ENCODE data around the gene EMX2. TPM values are rescaled to one million over a fixed set of nuclear protein-coding genes. Genes with fewer than 3 reads are reported as not detected.

The EMX2 gene
- total RNA-seq, 1 experiment from 2014 or later = not detected

GRCh38 chr10:117518246-117518645, 24.3 kb upstream of the EMX2 start:
- Histone ChIP-seq H3K36me3 (ENCODE audit: control insufficient read depth in 1 of 2, insufficient read depth in 2 of 2, low read length in 2 of 2) (no peaks in the 10 kb centered on the region), H3K27ac (ENCODE audit: low read depth, low read length) (no peak overlapping the region), H3K4me2 (ENCODE audit: low read length) (no peak overlapping the region), H4K20me1 (ENCODE audit: insufficient read depth) (no peaks in the 10 kb centered on the region), H3K9me3 (ENCODE audit: control insufficient read depth in 1 of 2, insufficient read depth in 1 of 2, low read depth in 1 of 2, low read length in 2 of 2) (no peaks in the 10 kb centered on the region), H3K9me2 (ENCODE audit: insufficient read depth) (no peaks in the 10 kb centered on the region), H3K9ac (ENCODE audit: low read length) (no peak overlapping the region), H3K27me3 (ENCODE audit: insufficient read depth, low read length) (peaks cover 40% of the 10 kb centered on the region), H2AFZ (ENCODE audit: low read depth, low read length, poor library complexity, severe bottlenecking) (no peak overlapping the region), H3K4me3 (replicated peaks in 1 of 2; ENCODE audit: low read depth in 1 of 2, low read length in 2 of 2) (no peak overlapping the region), H3K4me1 (ENCODE audit: control insufficient read depth in 1 of 2, insufficient read depth in 2 of 2, low read length in 2 of 2) (no peaks in the 10 kb centered on the region), H3K79me2 (ENCODE audit: insufficient read depth, low read length) (no peaks in the 10 kb centered on the region)
- no TSS peak for BruUV-seq (replicated peaks)
- intact Hi-C loops (cut with micrococcal nuclease) = no loop called here
- TF ChIP-seq SRF (IDR thresholded peaks at IDR 0.05; ENCODE audit: low read depth) = no peak
- TF ChIP-seq MAX (IDR thresholded peaks at IDR 0.05) = no peak
- no peak for TF ChIP-seq JUND (IDR thresholded peaks at IDR 0.05)
- no peak for TF ChIP-seq ZBTB33 (IDR thresholded peaks at IDR 0.05; ENCODE audit: extremely low read depth, insufficient replicate concordance, low read length)
- TF ChIP-seq ELF1 (IDR thresholded peaks at IDR 0.05; ENCODE audit: borderline replicate concordance, low read depth) = no peak
- no peak for TF ChIP-seq FOSL1 (IDR thresholded peaks at IDR 0.05; ENCODE audit: low read depth)
- no peak for TF ChIP-seq RAD21 (IDR thresholded peaks at IDR 0.05; ENCODE audit: low read depth)
- TF ChIP-seq EGR1 (IDR thresholded peaks at IDR 0.05; ENCODE audit: low read depth) = no peak
- TF ChIP-seq SIN3A (IDR thresholded peaks at IDR 0.05; ENCODE audit: low read depth) = no peak
- no peak for TF ChIP-seq EZH2phosphoT487 (IDR thresholded peaks at IDR 0.05; ENCODE audit: borderline replicate concordance)
- no peak for TF ChIP-seq POLR2A (IDR thresholded peaks at IDR 0.05; ENCODE audit: borderline replicate concordance, extremely low read depth, insufficient read depth, insufficient read length)
- no peak for TF ChIP-seq EZH2 (IDR thresholded peaks at IDR 0.05)
- TF ChIP-seq CBX3 (IDR thresholded peaks at IDR 0.05; ENCODE audit: low read depth) = no peak
- ATAC-seq (no peak), DNase-seq (ENCODE audit: low read depth, low spot score) (no peak)
- ChIA-PET POLR2A (no interaction called here), CTCF (no interaction called here), RAD21 (ENCODE audit: low non-redundant PET in 1 of 2, low total read pairs in 2 of 2, uncharacterized antibody in 2 of 2, unreplicated experiment in 2 of 2) (no interaction called here)
